CD4-positive, alpha-beta memory T cell (primary cell): ENCODE data around the gene IL6. TPM values are rescaled to one million over a fixed set of nuclear protein-coding genes. Genes with fewer than 3 reads are reported as not detected.
A peak's percentile ranks its signal among the peaks of the same experiment; 100 is the strongest.
"Not testable (repeated sequence)": the region's sequence is repeated elsewhere in the genome, so short reads cannot be mapped to it uniquely, and the experiment has no call there.

Experiments
- CTCF ChIA-PET: fragments of 350-600 bp; sonication (Branson Sonifier 250); formaldehyde crosslinking; loops from one replicate; lab custom pipeline; 2021; ENCODE audit warnings: inconsistent platforms; ENCODE audit not compliant: partially characterized antibody; lab: Charles Lee
- POLR2A ChIA-PET: fragments of 350-600 bp; sonication (Branson Sonifier 250); formaldehyde crosslinking; loops from one replicate; lab custom pipeline; 2021; ENCODE audit not compliant: partially characterized antibody; lab: Charles Lee
- DNase-seq, 5 donors: peaks; one replicate each; pipeline versions ENCODE4 v3.0.0 to v3.0.0-alpha.2; 2020 to 2022; ENCODE audit warnings: mixed read lengths in 1 of 5
- H3K27ac ChIP-seq: one replicate; pipeline ENCODE4 v1.7.0; 2013; ENCODE audit warnings: low read depth, low read length
- H3K27me3 ChIP-seq: 2 replicates; pipeline ENCODE4 v1.7.0; 2013; ENCODE audit warnings: mild to moderate bottlenecking, low read length, moderate library complexity; ENCODE audit not compliant: insufficient read depth
- H3K36me3 ChIP-seq: 2 replicates; pipeline ENCODE4 v1.7.0; 2013; ENCODE audit warnings: mild to moderate bottlenecking, low read length, moderate library complexity; ENCODE audit not compliant: insufficient read depth
- H3K4me1 ChIP-seq: 2 replicates; pipeline ENCODE4 v1.7.0; 2013; ENCODE audit warnings: mild to moderate bottlenecking, low read length, moderate library complexity; ENCODE audit not compliant: insufficient read depth
- H3K4me3 ChIP-seq, 2 donors: one replicate each; pipeline ENCODE4 v1.7.0; 2013; ENCODE audit warnings: low read length in 2 of 2, mild to moderate bottlenecking in 1 of 2
- H3K9me3 ChIP-seq, 2 donors: one replicate each; pipeline ENCODE4 v1.7.0; 2013; ENCODE audit warnings: low read length in 2 of 2, control low read depth in 1 of 2; ENCODE audit not compliant: control insufficient read depth in 1 of 2
- H3K27ac Mint-ChIP-seq, 7 donors: one replicate each; pipeline ENCODE4 v1.8.0; 2020 to 2021; ENCODE audit warnings: mixed read lengths in 7 of 7, mild to moderate bottlenecking in 6 of 7, inconsistent platforms in 3 of 7, moderate library complexity in 3 of 7
- H3K27me3 Mint-ChIP-seq, 2 donors: one replicate each; pipeline ENCODE4 v1.8.0; 2020 to 2021; ENCODE audit warnings: mixed read lengths in 2 of 2
- H3K36me3 Mint-ChIP-seq, 2 donors: one replicate each; pipeline ENCODE4 v1.8.0; 2020 to 2021; ENCODE audit warnings: mixed read lengths in 2 of 2, inconsistent platforms in 1 of 2, mild to moderate bottlenecking in 1 of 2
- H3K4me1 Mint-ChIP-seq, 4 donors: one replicate each; pipeline ENCODE4 v1.8.0; 2020 to 2021; ENCODE audit warnings: mixed read lengths in 4 of 4, mild to moderate bottlenecking in 1 of 4
- H3K4me3 Mint-ChIP-seq, 8 donors: one replicate each; pipeline ENCODE4 v1.8.0; 2020 to 2021; ENCODE audit warnings: mixed read lengths in 8 of 8, mild to moderate bottlenecking in 7 of 8, moderate library complexity in 6 of 8, inconsistent platforms in 3 of 8
- H3K9me3 Mint-ChIP-seq, 8 donors: one replicate each; pipeline ENCODE4 v1.8.0; 2020 to 2021; ENCODE audit warnings: mixed read lengths in 8 of 8, mild to moderate bottlenecking in 5 of 8, inconsistent platforms in 3 of 8, moderate library complexity in 1 of 8
- intact Hi-C: fragments of 100-400 bp; cut with micrococcal nuclease; formaldehyde crosslinking; loops from one replicate; pipeline ENCODE4 v1.15.1; 2023
- polyA plus RNA-seq, 2 donors: library from polyadenylated mRNA; unstranded; fragments of 300-500 nt; fragmentation: Illumina TruSeq; gene quantifications; one replicate each; pipeline ENCODE4 v1.2.3, GENCODE V29; 2021
- total RNA-seq, 2 experiments: library from RNA; stranded (reverse); gene quantifications; one replicate each; pipeline ENCODE4 v1.2.3, GENCODE V29; 2021

The IL6 gene
- total RNA-seq (not detected), polyA plus RNA-seq (not detected)

GRCh38 chr7:22726907-22727713, at the start of gene IL6:
Gene IL6 (plus strand): TSS chr7:22727200. CDS start chr7:22727263, 63 bp downstream.
- Mint-ChIP-seq H3K4me3 (peak within 1 kb of the TSS; percentile 26 to 76 (median 66)), H3K27me3 (peaks cover 3 to 13% of the 10 kb centered on the region in 2 donors), H3K36me3 (no peaks in the 10 kb centered on the region), H3K27ac (peak within 1 kb of the TSS in 3 of 7 donors; percentile 5 to 88 (median 37)), H3K4me1 (peaks cover 8 to 15% (median 11%) of the 10 kb centered on the region in 4 donors), H3K9me3 (peaks cover 0 to 2% (median 0%) of the 10 kb centered on the region in 8 donors)
- POLR2A ChIA-PET, result interaction anchor here (1.0 to 1.7 kb wide), 2 partner anchors 31 to 167 kb away, joined by 3 to 4 read pairs; no protein-coding TSS in a partner anchor
- peak in 3 of 5 donors; percentile 5 to 16 (median 12) for DNase-seq
- Histone ChIP-seq H3K4me1 (peaks cover 17% of the 10 kb centered on the region), H3K27ac (no peak within 1 kb of the TSS), H3K9me3 (no peaks in the 10 kb centered on the region), H3K36me3 (no peaks in the 10 kb centered on the region), H3K4me3 (no peak within 1 kb of the TSS), H3K27me3 (no peaks in the 10 kb centered on the region)
- CTCF ChIA-PET, result interaction anchor here (0.7 to 7.3 kb wide), 19 partner anchors 9 to 361 kb away, joined by 3 to 233 read pairs (median 4); no protein-coding TSS in a partner anchor
- intact Hi-C loops, result loop anchor here (1.0 kb wide), 4 partner anchors 55 to 328 kb away; no protein-coding TSS in a partner anchor

- H3K27me3 ChIP-seq, result not testable (repeated sequence)
Measured at GRCh38 chr7:22677263-22677662, 49.7 kb upstream of the IL6 start.

GRCh38 chr7:22677680-22678079, 49.3 kb upstream of the IL6 start:
- no peak overlapping the region for H3K27ac ChIP-seq
- peaks cover 81% of the 10 kb centered on the region for H3K4me1 ChIP-seq
- H3K27me3 Mint-ChIP-seq, result no peaks in the 10 kb centered on the region
- H3K4me3 Mint-ChIP-seq, result peak overlapping the region in 7 of 8 donors; percentile 0 to 89 (median 66)
- peaks cover 50 to 74% (median 66%) of the 10 kb centered on the region in 4 donors for H3K4me1 Mint-ChIP-seq
- no peak for DNase-seq
- POLR2A ChIA-PET, result interaction anchor here (0.8 kb wide), 1 partner anchor 17 kb away, joined by 3 read pairs; no protein-coding TSS in a partner anchor
- CTCF ChIA-PET, result interaction anchor here (1.1 to 1.2 kb wide), 2 partner anchors 21 to 49 kb away, joined by 3 read pairs; partner anchors contain the start of gene IL6
- no peaks in the 10 kb centered on the region for H3K36me3 Mint-ChIP-seq
- intact Hi-C loops, result no loop called here
- no peak overlapping the region for H3K4me3 ChIP-seq
- H3K27me3 ChIP-seq, result no peaks in the 10 kb centered on the region
- peak overlapping the region; percentile 21 to 89 (median 73) for H3K27ac Mint-ChIP-seq
- H3K9me3 Mint-ChIP-seq, result peaks cover 0 to 2% (median 0%) of the 10 kb centered on the region in 8 donors
- H3K36me3 ChIP-seq, result no peaks in the 10 kb centered on the region
- no peaks in the 10 kb centered on the region for H3K9me3 ChIP-seq

More at GRCh38 chr7:22677263-22677662, 49.7 kb upstream of the IL6 start:
- H3K4me3 ChIP-seq, CTCF ChIA-PET, H3K36me3 ChIP-seq, H3K9me3 ChIP-seq, intact Hi-C loops, H3K27ac ChIP-seq, H3K27me3 Mint-ChIP-seq, H3K9me3 Mint-ChIP-seq, DNase-seq, H3K36me3 Mint-ChIP-seq: not testable (repeated sequence)
- Mint-ChIP-seq H3K4me3 (peak overlapping the region in 7 of 8 donors; percentile 0 to 89 (median 63)), H3K4me1 (peaks cover 53 to 78% (median 70%) of the 10 kb centered on the region in 4 donors), H3K27ac (peak overlapping the region in 6 of 7 donors; percentile 27 to 89 (median 73))
- H3K4me1 ChIP-seq, result peaks cover 85% of the 10 kb centered on the region
- POLR2A ChIA-PET, result interaction anchor here (0.8 kb wide), 1 partner anchor 18 kb away, joined by 3 read pairs; no protein-coding TSS in a partner anchor

GRCh38 chr7:22680482-22680911, 46.5 kb upstream of the IL6 start:
- Mint-ChIP-seq H3K27me3 (no peaks in the 10 kb centered on the region), H3K27ac (peak overlapping the region; percentile 9 to 81 (median 27)), H3K9me3 (peaks cover 0 to 2% (median 0%) of the 10 kb centered on the region in 8 donors), H3K4me3 (peak overlapping the region in 5 of 8 donors; percentile 15 to 56 (median 28)), H3K36me3 (no peaks in the 10 kb centered on the region), H3K4me1 (peaks cover 36 to 51% (median 46%) of the 10 kb centered on the region in 4 donors)
- Histone ChIP-seq H3K4me1 (peaks cover 56% of the 10 kb centered on the region), H3K9me3 (no peaks in the 10 kb centered on the region), H3K27ac (no peak overlapping the region), H3K36me3 (no peaks in the 10 kb centered on the region), H3K27me3 (no peaks in the 10 kb centered on the region), H3K4me3 (no peak overlapping the region)
- no peak for DNase-seq
- POLR2A ChIA-PET, result no interaction called here
- intact Hi-C loops, result no loop called here
- CTCF ChIA-PET, result interaction anchor here (1.3 to 1.5 kb wide), 3 partner anchors 9 to 19 kb away, joined by 3 read pairs; no protein-coding TSS in a partner anchor

- no peaks in the 10 kb centered on the region for H3K36me3 Mint-ChIP-seq
- peak overlapping the region in 3 of 7 donors; percentile 11 to 57 (median 12) for H3K27ac Mint-ChIP-seq
- peak overlapping the region in 2 of 8 donors; percentile 7 to 56 for H3K4me3 Mint-ChIP-seq
- H3K4me1 ChIP-seq, result peaks cover 48% of the 10 kb centered on the region
- H3K4me1 Mint-ChIP-seq, result peaks cover 30 to 43% (median 39%) of the 10 kb centered on the region in 4 donors
- no peaks in the 10 kb centered on the region for H3K27me3 Mint-ChIP-seq
- intact Hi-C loops, result no loop called here
- peaks cover 0 to 2% (median 0%) of the 10 kb centered on the region in 8 donors for H3K9me3 Mint-ChIP-seq
- ChIA-PET POLR2A (no interaction called here), CTCF (interaction anchor here (1.3 kb wide), 1 partner anchor 14 kb away, joined by 3 read pairs; no protein-coding TSS in a partner anchor)
- DNase-seq, result no peak
- no peaks in the 10 kb centered on the region for H3K36me3 ChIP-seq
- no peaks in the 10 kb centered on the region for H3K9me3 ChIP-seq
- H3K27ac ChIP-seq, result no peak overlapping the region
- H3K27me3 ChIP-seq, result no peaks in the 10 kb centered on the region
- H3K4me3 ChIP-seq, result no peak overlapping the region
Measured at GRCh38 chr7:22681312-22681711, 45.7 kb upstream of the IL6 start.

- Mint-ChIP-seq H3K4me3 (no peak overlapping the region), H3K27me3 (no peaks in the 10 kb centered on the region), H3K9me3 (peaks cover 0 to 2% (median 0%) of the 10 kb centered on the region in 8 donors), H3K4me1 (peaks cover 23 to 36% (median 32%) of the 10 kb centered on the region in 4 donors), H3K36me3 (no peaks in the 10 kb centered on the region), H3K27ac (no peak overlapping the region)
- Histone ChIP-seq H3K27ac (no peak overlapping the region), H3K4me1 (peaks cover 41% of the 10 kb centered on the region), H3K4me3 (no peak overlapping the region), H3K36me3 (no peaks in the 10 kb centered on the region), H3K27me3 (no peaks in the 10 kb centered on the region), H3K9me3 (no peaks in the 10 kb centered on the region)
- DNase-seq, result no peak
- ChIA-PET POLR2A (no interaction called here), CTCF (no interaction called here)
- intact Hi-C loops, result no loop called here
Measured at GRCh38 chr7:22681852-22682657, 44.9 kb upstream of the IL6 start.
